ENCODE measurements around the gene KCP.

DNA sequence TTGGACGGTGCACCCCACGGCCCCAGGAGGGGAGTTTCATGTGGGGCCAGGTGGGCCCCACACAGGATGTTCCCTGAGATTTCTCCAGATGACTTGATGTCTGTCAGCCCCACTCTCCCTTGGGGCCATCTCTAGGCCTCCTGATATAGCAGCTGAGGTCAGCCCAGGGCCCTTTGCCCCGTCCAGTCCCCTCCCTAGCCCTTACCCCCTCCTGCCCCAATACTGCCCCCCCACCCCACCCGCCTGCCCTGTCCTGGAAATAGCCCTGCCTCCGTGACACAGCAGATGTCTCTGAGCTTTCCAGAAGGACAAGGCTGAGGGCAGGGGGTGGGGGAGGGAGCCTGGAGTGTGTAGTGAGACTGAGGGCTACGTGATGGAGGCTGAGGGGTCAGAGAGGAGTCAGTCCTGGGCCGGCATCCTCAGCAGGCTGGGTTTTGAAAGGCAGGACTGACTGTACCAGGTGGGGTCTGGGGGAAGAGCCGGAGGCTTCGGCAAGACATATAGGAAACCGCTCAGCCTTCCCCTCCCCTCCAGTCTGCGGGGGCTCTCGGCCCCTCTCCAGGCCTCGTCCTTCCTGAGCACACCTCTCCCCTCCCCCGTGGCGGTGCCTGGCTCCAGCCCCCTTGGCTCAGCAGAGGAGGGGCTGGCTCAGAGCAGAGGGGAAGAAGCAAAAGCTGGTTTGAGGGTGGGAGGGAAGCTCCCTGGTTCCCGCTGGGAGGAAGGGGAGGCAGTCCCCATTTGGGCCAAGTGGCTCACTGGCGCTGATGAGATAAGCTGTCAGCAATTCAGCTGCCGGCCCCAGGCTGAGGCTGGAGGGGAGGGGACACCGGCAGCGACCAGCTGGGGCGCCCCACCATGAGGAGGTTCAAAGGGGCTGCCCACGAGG lies 78.3 kb downstream of the KCP start:
- TF ChIP-seq POLR2A (IDR thresholded peaks at IDR 0.05) = no peak
- TF ChIP-seq CTCF (IDR thresholded peaks at IDR 0.05) = no peak

Measured in breast epithelium (tissue), 3 donors.